ENCODE data around the gene NDST1.
"Not testable (repeated sequence)": the region's sequence is repeated elsewhere in the genome, so short reads cannot be mapped to it uniquely, and the experiment has no call there.

Gene NDST1

GRCh38 chr5:150514708-150515211 is 6.8 kb downstream of the NDST1 start:
- DNase-seq, result no peak
- no peaks in the 10 kb centered on the region for H3K9me3 ChIP-seq
- no peaks in the 10 kb centered on the region for H3K27me3 ChIP-seq
- H3K27ac ChIP-seq, result peak overlapping the region; percentile 71 to 75
- H3K4me3 ChIP-seq, result no peak overlapping the region
- peaks cover 0 to 7% (median 0%) of the 10 kb centered on the region in 3 donors for H3K36me3 ChIP-seq
- H3K4me1 ChIP-seq, result peaks cover 12 to 100% (median 83%) of the 10 kb centered on the region in 4 donors
- intact Hi-C loops (cut with DNase I; ENCODE audit: low total_unique reads), result no loop called here
- TF ChIP-seq CTCF (IDR thresholded peaks at IDR 0.05), result no peak

- Histone ChIP-seq H3K36me3 (peaks cover 0 to 7% (median 0%) of the 10 kb centered on the region in 3 donors), H3K27me3 (no peaks in the 10 kb centered on the region), H3K4me1 (peaks cover 12 to 100% (median 82%) of the 10 kb centered on the region in 4 donors), H3K27ac (peak overlapping the region; percentile 71 to 75), H3K9me3 (no peaks in the 10 kb centered on the region), H3K4me3 (no peak overlapping the region)
- intact Hi-C loops (cut with DNase I; ENCODE audit: low total_unique reads), result no loop called here
- no peak for TF ChIP-seq CTCF (IDR thresholded peaks at IDR 0.05)
- DNase-seq, result peak in 1 of 2 donors; percentile 67
Measured at GRCh38 chr5:150515446-150515845, 7.5 kb downstream of the NDST1 start.

- DNase-seq, result peak; percentile 51 to 79
- intact Hi-C loops (cut with DNase I; ENCODE audit: low total_unique reads), result no loop called here
- TF ChIP-seq CTCF (IDR thresholded peaks at IDR 0.05), result no peak
- H3K9me3 ChIP-seq, result no peaks in the 10 kb centered on the region
- no peak overlapping the region for H3K4me3 ChIP-seq
- H3K36me3 ChIP-seq, result peaks cover 0 to 12% (median 0%) of the 10 kb centered on the region in 3 donors
- peaks cover 12 to 100% (median 82%) of the 10 kb centered on the region in 4 donors for H3K4me1 ChIP-seq
- peak overlapping the region; percentile 71 to 75 for H3K27ac ChIP-seq
- H3K27me3 ChIP-seq, result no peaks in the 10 kb centered on the region
Measured at GRCh38 chr5:150516011-150516410, 8.1 kb downstream of the NDST1 start.

GRCh38 chr5:150517272-150518152 is 9.6 kb downstream of the NDST1 start:
- TF ChIP-seq CTCF (IDR thresholded peaks at IDR 0.05), result no peak
- Histone ChIP-seq H3K36me3 (peaks cover 8 to 22% (median 9%) of the 10 kb centered on the region in 3 donors), H3K4me3 (no peak overlapping the region), H3K27me3 (no peaks in the 10 kb centered on the region), H3K4me1 (peaks cover 12 to 98% (median 74%) of the 10 kb centered on the region in 4 donors), H3K9me3 (no peaks in the 10 kb centered on the region), H3K27ac (peak overlapping the region; percentile 71 to 75)
- no peak for DNase-seq
- intact Hi-C loops (cut with DNase I; ENCODE audit: low total_unique reads), result no loop called here

GRCh38 chr5:150518712-150519559 is 11.0 kb downstream of the NDST1 start:
- intact Hi-C loops (cut with DNase I; ENCODE audit: low total_unique reads); H3K9me3 ChIP-seq: not testable (repeated sequence)

More at GRCh38 chr5:150518712-150519559, 11.0 kb downstream of the NDST1 start:
- H3K27me3 ChIP-seq, H3K4me3 ChIP-seq, DNase-seq: not testable (repeated sequence)
- Histone ChIP-seq H3K27ac (peak overlapping the region in 1 of 2 donors; percentile 26), H3K4me1 (peaks cover 12 to 98% (median 81%) of the 10 kb centered on the region in 4 donors), H3K36me3 (peaks cover 8 to 22% (median 9%) of the 10 kb centered on the region in 3 donors)

All from tibial artery (tissue), 4 donors.